Measurements from ENCODE around the gene DAO.

DAO gene

DNA sequence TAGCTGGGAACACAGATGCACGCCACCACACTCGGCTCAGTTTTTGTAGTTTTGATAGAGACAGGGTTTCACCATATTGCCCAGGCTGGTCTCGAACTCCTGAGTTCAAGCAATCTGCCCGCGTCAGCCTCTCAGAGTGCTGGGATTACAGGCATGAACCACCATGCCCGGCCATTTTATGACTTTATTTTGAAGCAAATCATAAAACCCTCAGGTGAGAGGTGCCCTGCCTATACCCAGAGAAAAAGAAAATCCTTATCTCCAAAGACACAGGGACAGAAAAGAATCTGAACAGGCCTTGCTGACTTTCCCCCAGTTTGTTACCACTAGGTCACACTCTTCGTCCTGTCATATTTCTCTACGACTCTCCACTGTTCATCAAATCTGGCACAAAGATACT, 48.8 kb downstream of the DAO start:
- DNase-seq: no peak

DNA sequence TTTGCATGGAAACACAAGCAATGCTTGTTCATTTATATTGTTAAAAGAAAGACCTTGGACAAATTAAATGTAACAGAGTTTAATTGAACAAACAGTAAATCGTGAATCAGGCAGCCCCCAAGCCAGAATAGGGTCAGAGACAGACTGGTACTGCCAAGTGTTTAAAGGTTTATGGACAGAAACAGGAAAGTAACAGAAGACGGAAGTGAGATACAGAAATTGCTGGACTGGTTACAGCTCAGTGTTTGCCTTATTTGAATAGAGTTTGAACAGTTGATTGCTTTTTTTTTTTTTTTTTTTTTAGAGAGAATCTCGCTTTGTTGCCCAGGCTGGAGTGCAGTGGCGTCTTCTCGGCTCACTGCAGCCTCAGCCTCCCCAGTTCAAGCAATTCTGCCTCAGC, 50.3 kb downstream of the DAO start:
- no peak for DNase-seq

DNA sequence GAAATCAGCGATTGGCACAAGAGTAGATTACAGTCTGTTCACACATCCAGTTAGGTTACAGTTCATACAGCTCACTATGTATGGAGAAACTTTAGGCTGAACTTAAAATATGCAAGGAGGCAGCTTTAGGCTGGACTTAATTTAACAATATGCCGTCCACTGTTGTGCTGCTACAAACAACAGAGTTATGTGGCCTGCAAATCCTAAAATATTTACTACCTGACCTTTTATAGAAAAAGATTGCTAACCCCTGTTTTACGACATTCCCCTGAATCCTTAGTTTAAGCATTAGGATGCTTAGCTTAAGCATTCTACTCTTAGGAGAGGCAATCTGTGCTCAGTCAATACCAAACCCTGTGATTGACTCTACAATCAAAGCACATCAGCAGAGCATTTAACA, 50.9 kb downstream of the DAO start:
- DNase-seq: no peak

DNA sequence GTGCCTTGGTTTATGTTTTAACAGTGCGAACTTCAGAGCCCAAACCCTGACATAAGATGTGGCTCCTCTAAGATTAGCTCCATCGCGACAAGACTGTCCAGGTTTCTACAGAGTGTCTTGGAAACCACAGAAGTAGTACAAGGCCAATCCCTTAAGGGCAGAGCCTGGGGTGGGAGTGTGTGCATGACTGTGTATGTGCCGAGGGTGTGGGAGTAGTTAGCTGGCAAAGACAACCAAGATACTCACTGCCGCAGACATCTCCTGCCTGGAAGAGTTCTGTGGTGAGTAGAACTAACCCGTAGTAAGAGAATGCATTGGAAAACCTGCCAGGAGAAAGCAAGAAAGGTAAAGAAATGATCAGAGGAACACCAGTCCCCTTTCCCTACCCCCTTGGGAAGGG, 54.1 kb downstream of the DAO start:
- DNase-seq: no peak

DNA sequence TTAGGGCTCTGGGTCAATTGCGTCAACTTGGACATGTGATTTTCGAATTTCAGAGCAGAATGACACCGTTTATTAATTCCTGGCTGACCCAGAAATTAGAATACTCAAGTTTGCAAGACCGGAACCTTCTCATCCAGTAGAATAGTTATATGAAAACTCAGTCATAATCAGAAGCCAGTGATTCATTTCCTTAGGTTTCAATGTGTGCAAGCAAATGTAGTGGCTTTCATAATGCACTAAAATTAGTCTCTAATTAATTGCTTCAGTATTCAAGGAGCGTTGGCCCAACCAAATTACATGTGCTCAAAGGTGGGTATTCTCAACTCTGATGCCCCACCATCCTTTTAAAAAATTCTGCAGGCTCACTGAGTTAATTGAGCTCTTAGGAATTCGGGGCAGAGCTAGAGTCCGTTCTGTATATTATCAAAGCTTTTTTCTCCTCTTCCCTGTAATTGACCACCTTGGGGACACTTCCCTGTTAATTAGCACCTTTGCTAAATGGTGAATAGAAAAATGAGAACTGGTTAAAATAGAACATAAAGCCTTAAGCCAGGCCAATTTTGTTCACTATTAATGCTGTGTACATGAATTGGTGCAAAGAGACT, 55.4 kb downstream of the DAO start:
- DNase-seq: no peak

DNA sequence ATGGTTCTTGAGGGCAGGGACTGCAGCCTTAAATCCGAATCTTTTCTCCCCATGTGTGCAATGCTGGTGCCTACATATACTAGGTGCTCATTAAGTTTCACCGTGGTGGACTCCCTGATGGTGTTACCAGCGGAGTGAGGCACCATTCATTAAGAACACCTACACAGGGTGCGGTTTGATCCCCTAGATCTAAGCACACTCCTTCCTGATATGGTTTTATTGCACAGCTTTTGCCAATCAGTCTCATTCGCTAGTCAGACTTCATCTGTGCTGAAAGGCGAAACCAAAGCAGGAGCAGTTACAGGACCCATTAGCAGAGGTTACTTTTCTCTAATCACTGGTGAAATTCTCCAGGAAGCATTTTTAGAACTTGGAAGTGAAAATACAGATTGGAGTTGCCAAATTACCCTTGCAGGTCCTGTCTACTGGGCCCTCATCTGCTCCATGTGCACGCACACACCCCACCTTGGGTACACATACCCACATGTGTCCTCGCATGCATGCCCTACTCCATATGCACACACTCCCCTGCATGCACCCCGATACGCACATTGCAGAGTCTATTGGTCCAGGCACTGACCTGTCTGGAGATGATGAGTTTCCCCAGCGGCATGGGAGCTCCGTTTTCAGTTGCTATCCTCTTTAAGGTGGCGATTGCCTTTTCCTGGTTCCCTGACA, 58.5 kb downstream of the DAO start:
- no peak for DNase-seq

DNA sequence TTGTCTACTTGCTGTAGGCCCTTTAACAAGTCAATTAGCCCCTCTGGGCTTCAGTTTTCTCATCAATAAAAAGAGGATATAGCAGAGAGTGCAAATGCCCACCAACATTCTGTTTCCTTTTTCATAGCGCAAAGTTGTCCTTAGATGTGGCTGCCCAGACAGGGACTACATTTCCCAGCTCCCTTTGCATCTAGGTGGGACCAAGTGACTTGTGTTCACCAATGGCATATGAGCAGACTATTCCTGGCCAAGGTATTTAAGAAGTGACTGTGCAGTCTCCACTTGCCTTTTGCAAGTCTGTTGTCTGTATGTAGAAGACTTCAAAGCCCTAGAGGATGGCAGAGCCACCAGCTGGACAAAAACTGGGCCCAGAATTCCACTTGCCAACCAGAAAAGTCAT, 59.7 kb downstream of the DAO start:
- no peak for DNase-seq

DNA sequence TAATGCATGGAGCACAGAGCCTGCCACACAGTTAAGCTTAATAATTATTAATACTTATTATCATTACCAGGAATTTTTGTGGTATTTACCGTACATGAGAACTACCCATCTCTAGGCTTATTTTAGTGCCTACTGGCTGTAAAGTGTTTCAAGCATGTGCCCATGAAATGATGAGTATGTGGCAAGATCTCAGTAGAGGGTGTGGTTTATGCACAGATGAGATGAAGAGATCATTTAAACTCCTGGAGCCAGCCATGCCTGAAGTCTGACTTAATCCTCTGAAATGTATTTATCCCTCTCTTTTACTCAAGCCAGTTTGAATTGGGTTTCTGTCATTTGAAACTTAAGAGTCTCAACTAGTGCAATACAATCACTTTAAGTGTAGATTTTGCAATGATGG, 60.2 kb downstream of the DAO start:
- DNase-seq: no peak

DNA sequence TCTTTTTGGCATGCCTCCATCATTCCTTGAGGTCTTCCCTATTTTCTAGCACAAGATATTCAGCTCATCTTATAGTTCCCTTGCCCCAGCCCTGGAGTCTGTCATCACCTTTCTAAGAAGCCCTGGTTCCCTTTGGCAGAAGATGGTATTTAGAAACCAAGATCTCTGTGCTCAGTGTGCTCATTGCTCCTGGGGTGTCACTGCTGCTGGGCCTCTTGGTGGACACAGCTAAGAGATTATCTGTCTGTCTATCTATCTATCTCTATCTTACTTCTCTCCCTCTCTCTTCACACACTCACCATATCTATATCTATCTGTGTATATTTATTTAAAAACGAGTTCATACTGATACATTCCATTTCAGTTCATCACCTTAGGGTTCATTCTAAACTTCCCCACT, 67.2 kb downstream of the DAO start:
- DNase-seq: no peak

DNA sequence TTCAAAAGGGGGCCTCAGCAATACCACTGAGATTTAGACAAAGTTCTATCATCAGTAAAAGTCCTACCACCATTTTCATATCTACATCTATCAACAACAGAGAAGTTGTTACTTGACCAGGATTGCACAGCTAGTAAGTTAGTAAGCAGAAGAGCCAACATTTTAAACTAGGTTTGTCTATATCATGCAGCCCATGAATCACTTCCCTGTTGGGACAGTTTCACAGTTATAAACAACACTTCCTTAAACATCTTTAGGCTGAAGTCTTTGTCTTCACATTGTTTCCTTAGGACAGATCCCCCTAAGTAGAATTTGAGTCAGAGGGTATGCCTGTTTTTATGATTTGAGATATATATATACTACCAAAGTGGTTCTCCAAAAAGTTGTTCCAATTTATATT, 68.5 kb downstream of the DAO start:
- no peak for DNase-seq

DNA sequence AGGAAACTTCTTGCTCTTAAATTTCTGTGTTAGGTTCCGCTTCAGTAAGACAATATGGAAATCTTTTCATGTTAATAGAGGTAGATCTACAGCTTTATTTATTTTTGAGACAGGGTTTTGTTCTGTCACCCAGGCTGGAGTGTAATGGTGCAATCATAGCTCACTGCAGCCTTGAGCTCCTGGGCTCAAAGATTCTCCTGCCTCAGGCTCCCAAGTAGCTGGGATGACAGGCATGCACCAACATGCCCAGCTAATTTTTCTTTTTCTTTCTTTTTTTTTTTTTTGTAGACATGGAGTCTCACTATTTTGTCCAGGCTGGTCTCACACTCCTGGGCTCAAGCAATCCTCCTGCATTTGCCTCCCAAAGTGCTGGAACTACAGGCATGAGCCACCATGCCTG, 70.1 kb downstream of the DAO start:
- no peak for DNase-seq
